MCF 10A (cell line): ENCODE data around the gene ADCY4. TPM values are rescaled to one million over a fixed set of nuclear protein-coding genes. Genes with fewer than 3 reads are reported as not detected.
"Not testable (repeated sequence)": the region's sequence is repeated elsewhere in the genome, so short reads cannot be mapped to it uniquely, and the experiment has no call there.

ENCODE experiments used
- BruUV-seq: library from RNA; stranded (reverse); fragments of 400-500 nt; replicated peaks from 2 replicates; lab custom pipeline; 2021; lab: Mats Ljungman, UMichigan
- CTCF ChIA-PET: fragments of 300-600 bp; sonication (Branson Sonifier 250); formaldehyde crosslinking; extraction: SDS; loops from one replicate; lab custom pipeline; 2021; ENCODE audit warnings: antibody characterized with exemption, inconsistent platforms; lab: Yijun Ruan, JAX
- POLR2A ChIA-PET: fragments of 300-600, 350-650 bp; sonication (Branson Sonifier 250); formaldehyde crosslinking; extraction: SDS; loops from one replicate; lab custom pipeline; 2020; ENCODE audit warnings: antibody characterized with exemption, inconsistent platforms; lab: Yijun Ruan, JAX
- DNase-seq: peaks from one replicate; pipeline ENCODE4 v3.0.0-alpha.2; 2018; ENCODE audit not compliant: unreplicated experiment
- H3K27ac Mint-ChIP-seq: one replicate; pipeline ENCODE4 v1.8.0; 2022; ENCODE audit warnings: mild to moderate bottlenecking, low read depth, mixed read lengths; ENCODE audit not compliant: unreplicated experiment
- H3K27me3 Mint-ChIP-seq: one replicate; pipeline ENCODE4 v1.8.0; 2022; ENCODE audit warnings: mixed read lengths; ENCODE audit not compliant: insufficient read depth, unreplicated experiment
- H3K36me3 Mint-ChIP-seq: one replicate; pipeline ENCODE4 v1.8.0; 2022; ENCODE audit warnings: mild to moderate bottlenecking, moderate library complexity, mixed read lengths; ENCODE audit not compliant: insufficient read depth, unreplicated experiment
- H3K4me1 Mint-ChIP-seq: one replicate; pipeline ENCODE4 v1.8.0; 2022; ENCODE audit warnings: mixed read lengths; ENCODE audit not compliant: insufficient read depth, unreplicated experiment
- H3K4me3 Mint-ChIP-seq: one replicate; pipeline ENCODE4 v1.8.0; 2022; ENCODE audit warnings: mild to moderate bottlenecking, moderate library complexity, mixed read lengths; ENCODE audit not compliant: unreplicated experiment
- H3K9me3 Mint-ChIP-seq: one replicate; pipeline ENCODE4 v1.8.0; 2022; ENCODE audit warnings: mixed read lengths; ENCODE audit not compliant: unreplicated experiment
- CTCF ChIP-seq: fragments of 200-600 bp; IDR thresholded peaks from one replicate; pipeline ENCODE4 v1.8.0; 2022; ENCODE audit warnings: antibody characterized with exemption, mild to moderate bottlenecking; ENCODE audit not compliant: unreplicated experiment
- intact Hi-C: fragments of 100-400 bp; cut with micrococcal nuclease; formaldehyde crosslinking; loops from 2 replicates; pipeline ENCODE4 v1.14.1; 2022
- total RNA-seq: library from RNA; stranded (reverse); gene quantifications from 2 replicates; pipeline ENCODE4 v1.2.3, GENCODE V29; 2022

ADCY4 gene
- total RNA-seq, 1 experiment from 2014 or later, result not detected

GRCh38 chr14:24329736-24330135 is 5.1 kb downstream of the ADCY4 start:
- no TSS peak for BruUV-seq
- TF ChIP-seq CTCF, result no peak

GRCh38 chr14:24329073-24329663 is 5.7 kb downstream of the ADCY4 start:
- CTCF ChIA-PET, result interaction anchor here (0.6 to 16.6 kb wide), 14 partner anchors 9 to 972 kb away, joined by 3 to 626 read pairs (median 5); partner anchors contain the start of genes CBLN3, CIDEB, KHNYN and LTB4R
- peaks cover 6% of the 10 kb centered on the region for H3K36me3 Mint-ChIP-seq
- H3K4me3 Mint-ChIP-seq, result no peak overlapping the region
- no peaks in the 10 kb centered on the region for H3K27me3 Mint-ChIP-seq
- BruUV-seq, result no TSS peak
- intact Hi-C loops, result no loop called here
- H3K9me3 Mint-ChIP-seq, result no peaks in the 10 kb centered on the region
- H3K27ac Mint-ChIP-seq, result no peak overlapping the region
- H3K4me1 Mint-ChIP-seq, result peaks cover 7% of the 10 kb centered on the region
- no peak for DNase-seq
- TF ChIP-seq CTCF, result no peak
- POLR2A ChIA-PET, result interaction anchor here (0.6 kb wide), 1 partner anchor 107 kb away, joined by 3 read pairs; no protein-coding TSS in a partner anchor

More at GRCh38 chr14:24329736-24330135, 5.1 kb downstream of the ADCY4 start:
- ChIA-PET POLR2A (no interaction called here), CTCF (interaction anchor here (0.6 to 16.6 kb wide), 12 partner anchors 10 to 972 kb away, joined by 3 to 626 read pairs (median 6); partner anchors contain the start of genes CBLN3, CIDEB, KHNYN and LTB4R)
- Mint-ChIP-seq H3K27me3 (peaks cover 2% of the 10 kb centered on the region), H3K27ac (no peak overlapping the region), H3K4me3 (no peak overlapping the region), H3K4me1 (peaks cover 7% of the 10 kb centered on the region), H3K36me3 (peaks cover 6% of the 10 kb centered on the region), H3K9me3 (no peaks in the 10 kb centered on the region)
- intact Hi-C loops, result no loop called here
- no peak for DNase-seq

GRCh38 chr14:24327914-24328313 is 7.0 kb downstream of the ADCY4 start:
- CTCF ChIA-PET, result interaction anchor here (0.7 to 16.6 kb wide), 18 partner anchors 8 to 113 kb away, joined by 3 to 626 read pairs (median 4); partner anchors contain the start of genes CBLN3, CIDEB, KHNYN and LTB4R
- intact Hi-C loops, result loop anchor here (1.0 kb wide), 1 partner anchor 108 kb away; no protein-coding TSS in a partner anchor
- not testable (repeated sequence) for DNase-seq, BruUV-seq, H3K9me3 Mint-ChIP-seq, H3K4me1 Mint-ChIP-seq, H3K4me3 Mint-ChIP-seq, H3K36me3 Mint-ChIP-seq, H3K27me3 Mint-ChIP-seq, H3K27ac Mint-ChIP-seq
- peak; percentile 56 for TF ChIP-seq CTCF
- POLR2A ChIA-PET, result interaction anchor here (1.1 to 1.7 kb wide), 2 partner anchors 85 to 108 kb away, joined by 3 to 8 read pairs; partner anchors contain the start of gene TINF2

GRCh38 chr14:24327303-24327702 is 7.6 kb downstream of the ADCY4 start:
- ChIA-PET POLR2A (interaction anchor here (0.6 to 1.7 kb wide), 3 partner anchors 85 to 1443 kb away, joined by 3 to 8 read pairs (median 3); partner anchors contain the start of gene TINF2), CTCF (interaction anchor here (0.5 to 16.6 kb wide), 20 partner anchors 8 to 113 kb away, joined by 3 to 626 read pairs (median 4); partner anchors contain the start of genes CBLN3, CIDEB, KHNYN and LTB4R)
- TF ChIP-seq CTCF, result no peak
- Mint-ChIP-seq H3K9me3 (no peaks in the 10 kb centered on the region), H3K36me3 (peaks cover 2% of the 10 kb centered on the region), H3K4me3 (no peak overlapping the region), H3K4me1 (peaks cover 5% of the 10 kb centered on the region), H3K27me3 (no peaks in the 10 kb centered on the region), H3K27ac (no peak overlapping the region)
- intact Hi-C loops, result no loop called here
- no TSS peak for BruUV-seq
- DNase-seq, result no peak
